ENCODE data around the gene NUTM2F.

- TF ChIP-seq POLR2A (IDR thresholded peaks at IDR 0.05) (no peak), CTCF (IDR thresholded peaks at IDR 0.05) (no peak)
Measured at GRCh38 chr9:94300470-94301301, 27.8 kb downstream of the NUTM2F start.
